GM21529 (cell line): ENCODE measurements around the gene FILIP1.
"Not testable (repeated sequence)": the region's sequence is repeated elsewhere in the genome, so short reads cannot be mapped to it uniquely, and the experiment has no call there.

ENCODE experiments used
- ATAC-seq: cut with Tn5 transposase; IDR thresholded peaks from one replicate; pipeline ENCODE4 v1.9.1; 2021; ENCODE audit not compliant: unreplicated experiment

Gene FILIP1

GRCh38 chr6:75449630-75450206 is 43.9 kb downstream of the FILIP1 start:
- ATAC-seq = no peak

GRCh38 chr6:75446241-75446880 is 47.2 kb downstream of the FILIP1 start:
- no peak for ATAC-seq

- ATAC-seq = no peak
Observed at GRCh38 chr6:75445738-75446137, 47.9 kb downstream of the FILIP1 start.

- ATAC-seq = no peak
Observed at GRCh38 chr6:75444899-75445298, 48.7 kb downstream of the FILIP1 start.

- ATAC-seq = not testable (repeated sequence)
Observed at GRCh38 chr6:75441883-75442282, 51.7 kb downstream of the FILIP1 start.

GRCh38 chr6:75441479-75441878 is 52.1 kb downstream of the FILIP1 start:
- not testable (repeated sequence) for ATAC-seq

- ATAC-seq = no peak
Observed at GRCh38 chr6:75438442-75439116, 55.0 kb downstream of the FILIP1 start.

- ATAC-seq = no peak
Observed at GRCh38 chr6:75438013-75438431, 55.6 kb downstream of the FILIP1 start.

GRCh38 chr6:75437421-75437891 is 56.1 kb downstream of the FILIP1 start:
- ATAC-seq = no peak

GRCh38 chr6:75436869-75437268 is 56.7 kb downstream of the FILIP1 start:
- ATAC-seq = no peak

- not testable (repeated sequence) for ATAC-seq
Observed at GRCh38 chr6:75432809-75433208, 60.8 kb downstream of the FILIP1 start.

- ATAC-seq = no peak
Observed at GRCh38 chr6:75431379-75431778, 62.2 kb downstream of the FILIP1 start.

- no peak for ATAC-seq
Observed at GRCh38 chr6:75430631-75431325, 62.8 kb downstream of the FILIP1 start.

GRCh38 chr6:75429061-75429703 is 64.4 kb downstream of the FILIP1 start:
- ATAC-seq = no peak

GRCh38 chr6:75428204-75428603 is 65.4 kb downstream of the FILIP1 start:
- ATAC-seq = no peak

- ATAC-seq = no peak
Observed at GRCh38 chr6:75427329-75427728, 66.3 kb downstream of the FILIP1 start.

GRCh38 chr6:75424618-75425548 is 68.7 kb downstream of the FILIP1 start:
- no peak for ATAC-seq

GRCh38 chr6:75423386-75423785 is 70.2 kb downstream of the FILIP1 start:
- no peak for ATAC-seq

GRCh38 chr6:75422024-75422639 is 71.5 kb downstream of the FILIP1 start:
- no peak for ATAC-seq
